Measurements from ENCODE around the gene PLCD3.

Gene PLCD3

GRCh38 chr17:45067637-45068036 is 64.7 kb downstream of the PLCD3 start:
- no peak for DNase-seq (ENCODE audit: low spot score)

- DNase-seq (ENCODE audit: low spot score) = no peak
Observed at GRCh38 chr17:45063198-45063597, 69.1 kb downstream of the PLCD3 start.

- no peak for DNase-seq (ENCODE audit: low spot score)
Observed at GRCh38 chr17:45061606-45062205, 70.6 kb downstream of the PLCD3 start.

GRCh38 chr17:45060797-45061605 is 71.3 kb downstream of the PLCD3 start, which contains the start of gene NMT1:
TSS of gene NMT1 (plus strand) at chr17:45061317. CDS start at chr17:45061330, 13 bp downstream.
- peak; percentile 99 for DNase-seq (ENCODE audit: low spot score)

- DNase-seq (ENCODE audit: low spot score) = no peak
Observed at GRCh38 chr17:45060382-45060796, 71.9 kb downstream of the PLCD3 start.

Measured in globus pallidus (tissue), 1 donor.